Caco-2 (cell line): ENCODE results near the gene IFNA17. TPM values are rescaled to one million over a fixed set of nuclear protein-coding genes. Genes with fewer than 3 reads are reported as not detected.
"Not testable (repeated sequence)": the region's sequence is repeated elsewhere in the genome, so short reads cannot be mapped to it uniquely, and the experiment has no call there.

ENCODE experiments used
- BruUV-seq: library from RNA; stranded (reverse); fragments of 400-500 nt; replicated peaks from 2 replicates; lab custom pipeline; 2021; lab: Mats Ljungman, UMichigan
- CTCF ChIA-PET: fragments of 300-600 bp; sonication (Branson Sonifier 250); formaldehyde crosslinking; loops from one replicate; lab custom pipeline; 2022; ENCODE audit warnings: antibody characterized with exemption; lab: Charles Lee
- POLR2A ChIA-PET: fragments of 300-600 bp; sonication (Branson Sonifier 250); formaldehyde crosslinking; loops from one replicate; lab custom pipeline; 2022; ENCODE audit warnings: antibody characterized with exemption; lab: Charles Lee
- DNase-seq, 2 experiments: peaks; one replicate each; pipeline versions ENCODE4 v3.0.0 to v3.0.0-alpha.2; 2020 to 2022
- H3K27me3 ChIP-seq: replicated peaks from 2 replicates; pipeline ENCODE4 v1.6.0; 2011; ENCODE audit warnings: low read length; ENCODE audit not compliant: control insufficient read depth, insufficient read depth
- H3K36me3 ChIP-seq: 2 replicates; pipeline ENCODE4 v1.5.1; 2011; ENCODE audit warnings: low read length; ENCODE audit not compliant: control insufficient read depth, insufficient read depth
- H3K4me1 ChIP-seq: fragments of 250-450 bp; sonication (Bioruptor Pico); 2 replicates; pipeline ENCODE4 v1.5.1; 2020; ENCODE audit warnings: mild to moderate bottlenecking
- H3K4me3 ChIP-seq: 2 replicates; pipeline ENCODE4 v1.5.1; 2011; ENCODE audit warnings: low read depth, mild to moderate bottlenecking, control low read depth, low read length
- H3K9me3 ChIP-seq: fragments of 250-450 bp; sonication (Bioruptor Pico); 2 replicates; pipeline ENCODE4 v1.5.1; 2020; ENCODE audit warnings: mild to moderate bottlenecking, moderate library complexity
- H3K27ac Mint-ChIP-seq: one replicate; pipeline ENCODE4 v1.8.0; 2022; ENCODE audit warnings: mixed read lengths; ENCODE audit not compliant: unreplicated experiment
- H3K27me3 Mint-ChIP-seq: one replicate; pipeline ENCODE4 v1.8.0; 2022; ENCODE audit warnings: mixed read lengths; ENCODE audit not compliant: insufficient read depth, unreplicated experiment
- H3K36me3 Mint-ChIP-seq: one replicate; pipeline ENCODE4 v1.8.0; 2022; ENCODE audit warnings: mild to moderate bottlenecking, mixed read lengths; ENCODE audit not compliant: insufficient read depth, unreplicated experiment
- H3K4me1 Mint-ChIP-seq: one replicate; pipeline ENCODE4 v1.8.0; 2022; ENCODE audit warnings: low read depth, mixed read lengths; ENCODE audit not compliant: unreplicated experiment
- H3K4me3 Mint-ChIP-seq: one replicate; pipeline ENCODE4 v1.8.0; 2022; ENCODE audit warnings: mild to moderate bottlenecking, moderate library complexity, mixed read lengths; ENCODE audit not compliant: unreplicated experiment
- H3K9me3 Mint-ChIP-seq: one replicate; pipeline ENCODE4 v1.8.0; 2022; ENCODE audit warnings: mixed read lengths; ENCODE audit not compliant: unreplicated experiment
- CTCF ChIP-seq, 2 experiments: fragments of 200-600 bp in 1 of 2; IDR thresholded peaks; 1 replicate in 1 of 2; 2 replicates in 1 of 2; pipeline versions ENCODE4 v1.5.1 to v1.8.0; 2011 to 2022; ENCODE audit warnings: antibody characterized with exemption in 1 of 2, control low read depth in 1 of 2, inconsistent platforms in 1 of 2, low read depth in 1 of 2, low read length in 1 of 2, mild to moderate bottlenecking in 1 of 2, moderate library complexity in 1 of 2; ENCODE audit not compliant: insufficient read depth in 1 of 2, severe bottlenecking in 1 of 2, unreplicated experiment in 1 of 2
- intact Hi-C: fragments of 100-400 bp; cut with micrococcal nuclease; formaldehyde crosslinking; loops from one replicate; pipeline ENCODE4 v1.10.0; 2022; ENCODE audit not compliant: unreplicated experiment
- total RNA-seq: library from RNA; stranded (reverse); gene quantifications from 2 replicates; pipeline ENCODE4 v1.2.3, GENCODE V29; 2022

The IFNA17 gene
- total RNA-seq, 1 experiment from 2014 or later, result not detected

GRCh38 chr9:21182810-21183736, 44.9 kb downstream of the IFNA17 start:
- H3K4me1 Mint-ChIP-seq, POLR2A ChIA-PET, H3K9me3 ChIP-seq, H3K36me3 Mint-ChIP-seq, H3K27me3 ChIP-seq, H3K4me3 Mint-ChIP-seq, H3K4me3 ChIP-seq, H3K27ac Mint-ChIP-seq, H3K9me3 Mint-ChIP-seq, H3K36me3 ChIP-seq, H3K4me1 ChIP-seq, BruUV-seq: not testable (repeated sequence)
- peak in 1 of 2 experiments; percentile 28 for DNase-seq
- TF ChIP-seq CTCF (IDR thresholded peaks at IDR 0.05; ENCODE audit: insufficient read depth in 1 of 2, low read depth in 1 of 2, low read length in 1 of 2, severe bottlenecking in 1 of 2, unreplicated experiment in 1 of 2), result peak in 1 of 2 experiments; percentile 23
- CTCF ChIA-PET, result interaction anchor here (1.2 kb wide), 1 partner anchor 8 kb away, joined by 3 read pairs; no protein-coding TSS in a partner anchor
- peaks cover 10% of the 10 kb centered on the region for H3K27me3 Mint-ChIP-seq
- intact Hi-C loops, result loop anchor here (10.0 kb wide), 1 partner anchor 132 kb away; no protein-coding TSS in a partner anchor

Other genes with a start within 250 kb of the IFNA17 start
- gene HACD4, start 196.6 kb downstream of the IFNA17 start, total RNA-seq, result not detected in 2 replicates
- not detected in 2 replicates for gene IFNB1, start 150.3 kb downstream of the IFNA17 start, total RNA-seq
- gene IFNW1, start 86.4 kb downstream of the IFNA17 start, total RNA-seq, result not detected in 2 replicates
- not detected in 2 replicates for gene IFNA21, start 61.6 kb downstream of the IFNA17 start, total RNA-seq
- not detected in 2 replicates for gene IFNA4, start 40.6 kb downstream of the IFNA17 start, total RNA-seq
- not detected in 2 replicates for gene IFNA7, start 26.0 kb downstream of the IFNA17 start, total RNA-seq
- gene IFNA10, start 21.1 kb downstream of the IFNA17 start, total RNA-seq, result not detected in 2 replicates
- gene IFNA16, start 10.9 kb downstream of the IFNA17 start, total RNA-seq, result not detected in 2 replicates
- not detected in 2 replicates for gene IFNA14, start 11.8 kb upstream of the IFNA17 start, total RNA-seq
- not detected in 2 replicates for gene IFNA5, start 77.1 kb upstream of the IFNA17 start, total RNA-seq
- gene KLHL9, start 107.2 kb upstream of the IFNA17 start, total RNA-seq, result 13.0 and 13.5 TPM in 2 replicates
- gene IFNA6, start 122.7 kb upstream of the IFNA17 start, total RNA-seq, result not detected in 2 replicates
- not detected in 2 replicates for gene IFNA13, start 139.8 kb upstream of the IFNA17 start, total RNA-seq
- not detected in 2 replicates for gene IFNA2, start 157.2 kb upstream of the IFNA17 start, total RNA-seq
- gene IFNA8, start 180.9 kb upstream of the IFNA17 start, total RNA-seq, result not detected in 2 replicates
- gene IFNA1, start 212.2 kb upstream of the IFNA17 start, total RNA-seq, result not detected in 2 replicates